DOHH2 (cell line): ENCODE results near the gene RIPOR3.

Experiments
- H3F3A ChIP-seq: fragments of 200-600 bp; sonication (generic), shearing (Covaris generic); 2 replicates; pipeline ENCODE4 v1.6.0; 2016; ENCODE audit warnings: antibody characterized with exemption, mild to moderate bottlenecking; ENCODE audit not compliant: control insufficient read depth, insufficient read depth
- H3K27ac ChIP-seq: fragments of 200-600 bp; sonication (generic); 2 replicates; pipeline ENCODE4 v1.5.1; 2014; ENCODE audit warnings: low read depth, mild to moderate bottlenecking, low read length, moderate library complexity
- H3K27me3 ChIP-seq: fragments of 200-600 bp; sonication (generic); 2 replicates; pipeline ENCODE4 v1.6.1; 2014; ENCODE audit warnings: mild to moderate bottlenecking, low read length, mixed read lengths; ENCODE audit not compliant: control insufficient read depth
- H3K36me3 ChIP-seq: fragments of 200-600 bp; sonication (generic); 2 replicates; pipeline ENCODE4 v1.6.1; 2014; ENCODE audit warnings: mild to moderate bottlenecking, low read length, moderate library complexity, mixed read lengths; ENCODE audit not compliant: control insufficient read depth
- H3K4me1 ChIP-seq: fragments of 200-600 bp; sonication (generic); 2 replicates; pipeline ENCODE4 v1.6.1; 2014; ENCODE audit warnings: mild to moderate bottlenecking, low read length, mixed read lengths; ENCODE audit not compliant: control insufficient read depth
- H3K4me2 ChIP-seq: fragments of 200-600 bp; sonication (generic); 2 replicates; pipeline ENCODE4 v1.6.0; 2014; ENCODE audit warnings: mild to moderate bottlenecking, low read length, moderate library complexity
- H3K4me3 ChIP-seq: fragments of 200-600 bp; sonication (generic); 2 replicates; pipeline ENCODE4 v1.5.1; 2014; ENCODE audit warnings: mild to moderate bottlenecking, low read length, mixed read lengths
- H3K79me2 ChIP-seq: fragments of 200-600 bp; sonication (generic); 2 replicates; pipeline ENCODE4 v1.6.1; 2014; ENCODE audit warnings: mild to moderate bottlenecking, low read length, mixed read lengths; ENCODE audit not compliant: control insufficient read depth
- H3K9me2 ChIP-seq: fragments of 200-600 bp; sonication (generic); replicated peaks from 2 replicates; pipeline ENCODE4 v1.6.1; 2014; ENCODE audit warnings: mild to moderate bottlenecking, low read length, mixed read lengths; ENCODE audit not compliant: control insufficient read depth
- H3K9me3 ChIP-seq: fragments of 200-600 bp; sonication (generic); 2 replicates; pipeline ENCODE4 v1.6.1; 2014; ENCODE audit warnings: antibody characterized with exemption, low read length, mixed read lengths; ENCODE audit not compliant: control insufficient read depth, insufficient read depth
- H4K20me1 ChIP-seq: fragments of 200-600 bp; sonication (generic); 2 replicates; pipeline ENCODE4 v1.6.0; 2014; ENCODE audit warnings: low read depth, mild to moderate bottlenecking, antibody characterized with exemption, low read length, moderate library complexity; ENCODE audit not compliant: control insufficient read depth, insufficient read depth
- CTCF ChIP-seq: fragments of 200-600 bp; sonication (generic); IDR thresholded peaks from one replicate; pipeline ENCODE4 v1.5.1; 2014; ENCODE audit warnings: antibody characterized with exemption, mild to moderate bottlenecking, low read depth, low read length; ENCODE audit not compliant: poor library complexity, severe bottlenecking
- EZH2phosphoT487 ChIP-seq: fragments of 200-600 bp; sonication (generic); IDR thresholded peaks from 2 replicates; pipeline ENCODE4 v1.6.1; 2017; ENCODE audit warnings: borderline replicate concordance, mild to moderate bottlenecking, antibody characterized with exemption, low read length, moderate library complexity, mixed read lengths

Gene RIPOR3

GRCh38 chr20:50607850-50608749 is 83.2 kb downstream of the RIPOR3 start:
- Histone ChIP-seq H3F3A (no peaks in the 10 kb centered on the region), H3K27ac (no peak overlapping the region), H3K4me3 (no peak overlapping the region), H3K9me3 (no peaks in the 10 kb centered on the region), H3K9me2 (no peaks in the 10 kb centered on the region), H3K4me1 (no peaks in the 10 kb centered on the region), H3K79me2 (no peaks in the 10 kb centered on the region), H3K27me3 (no peaks in the 10 kb centered on the region; the same call in 1 of the 2 replicates), H3K4me2 (no peak overlapping the region), H4K20me1 (no peaks in the 10 kb centered on the region; the same call in 1 of the 2 replicates), H3K36me3 (no peaks in the 10 kb centered on the region)
- TF ChIP-seq CTCF = no peak
- no peak for TF ChIP-seq EZH2phosphoT487

GRCh38 chr20:50607436-50607835 is 83.9 kb downstream of the RIPOR3 start:
- no peaks in the 10 kb centered on the region for H3K79me2 ChIP-seq
- no peaks in the 10 kb centered on the region for H3K36me3 ChIP-seq
- H3K4me1 ChIP-seq = no peaks in the 10 kb centered on the region
- TF ChIP-seq EZH2phosphoT487 (no peak), CTCF (no peak)
- H3K27me3 ChIP-seq = no peaks in the 10 kb centered on the region; the same call in 1 of the 2 replicates
- no peaks in the 10 kb centered on the region; the same call in 1 of the 2 replicates for H4K20me1 ChIP-seq
- no peaks in the 10 kb centered on the region for H3F3A ChIP-seq
- H3K9me3 ChIP-seq = no peaks in the 10 kb centered on the region
- no peak overlapping the region for H3K4me2 ChIP-seq
- H3K27ac ChIP-seq = no peak overlapping the region
- H3K4me3 ChIP-seq = no peak overlapping the region
- H3K9me2 ChIP-seq = no peaks in the 10 kb centered on the region

DNA sequence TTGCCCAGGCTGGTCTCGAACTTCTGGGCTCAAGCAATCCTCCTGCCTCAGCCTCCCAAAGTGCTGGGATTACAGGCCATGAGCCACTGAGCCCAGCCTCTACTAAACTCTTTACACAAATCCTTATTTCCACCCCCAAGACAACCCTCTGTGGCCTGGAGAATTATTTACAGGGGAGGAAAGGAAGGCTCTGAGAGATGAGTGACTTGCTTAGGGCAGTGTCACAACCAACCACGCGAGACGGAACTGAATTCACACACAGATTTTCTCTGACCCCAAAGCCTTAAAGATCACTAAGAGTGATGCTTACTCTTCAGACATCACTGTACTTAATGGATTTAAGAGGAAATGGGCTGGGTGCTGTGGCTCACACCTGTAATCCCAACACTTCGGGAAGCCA is 86.2 kb downstream of the RIPOR3 start:
- H3K36me3 ChIP-seq = no peaks in the 10 kb centered on the region
- TF ChIP-seq CTCF (no peak), EZH2phosphoT487 (no peak)
- peaks cover 11% of the 10 kb centered on the region for H3K27me3 ChIP-seq
- no peaks in the 10 kb centered on the region for H4K20me1 ChIP-seq
- peaks cover 14% of the 10 kb centered on the region for H3K4me1 ChIP-seq
- H3K9me3 ChIP-seq = no peaks in the 10 kb centered on the region
- no peak overlapping the region for H3K4me2 ChIP-seq
- no peaks in the 10 kb centered on the region; the same call in 1 of the 2 replicates for H3F3A ChIP-seq
- no peak overlapping the region for H3K27ac ChIP-seq
- no peaks in the 10 kb centered on the region for H3K79me2 ChIP-seq
- no peaks in the 10 kb centered on the region for H3K9me2 ChIP-seq
- no peak overlapping the region for H3K4me3 ChIP-seq
